Omental fat pad (tissue), 4 donors: Measurements from ENCODE around the gene TTC7B. TPM values are rescaled to one million over a fixed set of nuclear protein-coding genes. Genes with fewer than 3 reads are reported as not detected.
"Not testable (repeated sequence)": the region's sequence is repeated elsewhere in the genome, so short reads cannot be mapped to it uniquely, and the experiment has no call there.

Experiments
- ATAC-seq: fragments of 150-250 bp; one replicate; pipeline ENCODE4 v1.9.1; 2016; ENCODE audit warnings: mild to moderate bottlenecking, moderate library complexity; ENCODE audit not compliant: low FRiP score
- DNase-seq: peaks from one replicate; pipeline ENCODE4 v3.0.0-alpha.2; 2019; ENCODE audit warnings: low spot score
- total RNA-seq, 4 donors: library from RNA; depleted of rRNA; stranded (reverse); fragments of >200 nt; gene quantifications; one replicate each; pipeline ENCODE4 v1.1.0, GENCODE V29; 2016
- TF ChIP-seq, protein P1 (sequence below), 3 donors: fragments of 450-650 bp; IDR thresholded peaks; one replicate each; pipeline ENCODE4 v1.5.1; 2016 to 2017; ENCODE audit warnings: antibody characterized with exemption in 3 of 3, mild to moderate bottlenecking in 3 of 3, moderate library complexity in 2 of 3

The TTC7B gene
- total RNA-seq, 4 donors from 2014 or later: 31.9 to 56.3 (median 38.4) TPM

DNA sequence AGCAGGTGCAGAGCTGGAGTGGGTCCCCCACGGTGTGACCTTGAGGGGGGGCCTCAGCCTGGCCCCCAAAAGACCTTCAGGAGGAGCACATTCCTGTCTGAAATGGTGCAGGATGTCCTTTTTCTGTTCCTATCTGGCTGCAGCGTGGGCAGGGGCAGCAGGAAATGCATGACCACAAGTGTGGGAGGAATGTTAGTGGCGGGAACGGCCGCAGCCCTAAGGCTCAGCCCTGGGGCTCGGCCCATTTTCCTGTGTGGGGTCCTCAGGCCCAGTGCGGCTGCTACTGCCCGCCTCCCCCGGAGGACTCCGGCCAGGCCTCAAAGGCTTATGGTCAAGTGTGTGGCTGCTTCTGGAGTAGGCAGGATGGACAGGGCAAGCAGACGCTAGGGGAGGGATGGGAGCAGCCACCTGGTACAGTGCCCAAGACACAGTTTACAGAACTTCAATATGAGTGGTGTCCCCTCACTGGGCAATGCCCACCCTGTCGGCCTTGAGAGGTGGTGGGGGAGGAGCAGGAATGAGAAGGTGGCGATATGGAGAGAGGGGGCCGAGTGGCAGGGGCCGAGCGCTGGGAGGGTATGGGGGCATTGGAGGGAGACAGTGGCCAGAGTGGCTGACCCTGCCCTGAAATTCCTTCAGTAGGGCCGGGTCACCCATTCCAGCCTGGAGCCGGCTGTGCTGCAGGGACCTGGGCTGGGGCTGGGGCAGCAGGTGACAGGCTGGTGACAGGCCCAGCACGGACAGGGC is 282.0 kb downstream of the TTC7B start:
- ATAC-seq: no peak
- TF ChIP-seq, protein P1, sequence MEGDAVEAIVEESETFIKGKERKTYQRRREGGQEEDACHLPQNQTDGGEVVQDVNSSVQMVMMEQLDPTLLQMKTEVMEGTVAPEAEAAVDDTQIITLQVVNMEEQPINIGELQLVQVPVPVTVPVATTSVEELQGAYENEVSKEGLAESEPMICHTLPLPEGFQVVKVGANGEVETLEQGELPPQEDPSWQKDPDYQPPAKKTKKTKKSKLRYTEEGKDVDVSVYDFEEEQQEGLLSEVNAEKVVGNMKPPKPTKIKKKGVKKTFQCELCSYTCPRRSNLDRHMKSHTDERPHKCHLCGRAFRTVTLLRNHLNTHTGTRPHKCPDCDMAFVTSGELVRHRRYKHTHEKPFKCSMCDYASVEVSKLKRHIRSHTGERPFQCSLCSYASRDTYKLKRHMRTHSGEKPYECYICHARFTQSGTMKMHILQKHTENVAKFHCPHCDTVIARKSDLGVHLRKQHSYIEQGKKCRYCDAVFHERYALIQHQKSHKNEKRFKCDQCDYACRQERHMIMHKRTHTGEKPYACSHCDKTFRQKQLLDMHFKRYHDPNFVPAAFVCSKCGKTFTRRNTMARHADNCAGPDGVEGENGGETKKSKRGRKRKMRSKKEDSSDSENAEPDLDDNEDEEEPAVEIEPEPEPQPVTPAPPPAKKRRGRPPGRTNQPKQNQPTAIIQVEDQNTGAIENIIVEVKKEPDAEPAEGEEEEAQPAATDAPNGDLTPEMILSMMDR (IDR thresholded peaks at IDR 0.05): no peak

DNA sequence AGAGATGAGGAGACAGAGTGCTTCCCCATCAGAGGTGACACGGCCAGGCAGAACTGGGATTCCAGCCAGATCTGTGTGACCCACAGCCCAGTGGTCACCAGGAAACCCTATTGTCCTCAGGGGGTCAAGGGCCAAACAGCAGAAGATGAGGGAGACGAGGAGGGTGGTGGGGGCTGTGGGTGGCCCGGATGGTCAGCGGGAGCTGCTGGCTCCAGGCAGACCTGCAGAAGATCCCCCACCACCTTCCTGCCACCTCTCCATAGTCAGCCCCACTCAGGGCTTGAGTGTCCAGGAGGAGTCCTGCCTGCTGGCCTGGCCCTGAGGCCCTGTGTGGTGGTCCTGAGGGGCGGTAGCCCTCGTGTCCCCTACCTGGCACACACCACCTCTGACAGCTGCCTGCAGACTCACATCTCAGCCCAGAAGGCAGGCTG is 282.6 kb downstream of the TTC7B start:
- DNase-seq (no peak), ATAC-seq (no peak)
- TF ChIP-seq, protein P1 (IDR thresholded peaks at IDR 0.05): no peak

More for the DNA sequence above, 282.0 kb downstream of the TTC7B start:
- no peak for DNase-seq

DNA sequence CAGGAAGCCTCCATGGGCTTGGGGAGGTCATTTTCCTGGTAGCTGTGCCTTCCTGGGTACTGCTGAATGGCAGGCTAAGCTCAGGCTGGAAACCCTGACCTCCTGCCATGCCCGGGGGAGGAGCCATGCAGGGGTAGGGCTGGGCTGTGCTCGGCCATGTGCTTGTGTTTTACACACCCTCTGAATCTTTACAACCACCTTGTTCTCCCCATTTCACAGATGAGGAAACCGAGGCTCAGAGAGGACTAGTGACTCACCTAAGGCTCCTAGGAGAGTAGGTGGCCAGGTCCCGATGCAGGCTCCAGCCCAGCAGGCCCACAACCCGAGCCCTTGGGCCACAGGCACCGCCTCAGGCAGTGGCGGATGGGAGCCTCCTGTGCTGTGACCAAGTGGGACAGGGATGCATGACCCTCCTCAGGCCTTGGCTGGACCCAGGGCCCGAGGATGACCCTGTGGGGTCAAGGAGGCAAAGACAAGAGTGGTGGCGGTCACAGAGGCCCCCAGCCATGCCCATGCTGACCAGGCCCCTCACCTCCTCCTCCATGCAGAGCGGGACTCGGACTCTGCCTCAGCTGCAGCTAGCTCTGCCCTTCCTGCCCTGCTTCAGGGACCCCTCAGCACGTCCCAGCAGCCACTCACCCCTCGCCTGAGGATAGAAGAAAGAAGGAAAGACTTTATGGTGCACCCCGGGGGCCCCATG is 283.3 kb downstream of the TTC7B start:
- TF ChIP-seq, protein P1 (IDR thresholded peaks at IDR 0.05): no peak
- DNase-seq (no peak), ATAC-seq (no peak)

DNA sequence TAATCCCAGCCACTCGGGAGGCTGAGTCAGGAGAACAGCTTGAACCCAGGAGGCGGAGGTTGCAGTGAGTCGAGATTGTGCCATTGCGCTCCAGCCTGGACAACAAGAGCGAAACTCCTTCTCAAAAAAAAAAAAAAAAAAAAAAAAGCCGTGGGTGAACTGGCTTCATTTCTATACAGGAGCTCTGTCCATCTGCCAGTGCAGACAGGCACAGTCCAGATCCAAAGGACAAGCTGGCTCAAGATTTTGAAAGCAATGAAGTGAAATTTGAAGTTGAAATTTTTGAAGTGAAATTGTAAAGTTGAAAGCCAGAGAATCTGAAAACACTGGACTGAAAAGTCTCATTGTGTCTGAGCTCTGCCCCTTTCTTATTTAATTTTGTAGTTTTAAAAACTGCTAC is 284.7 kb downstream of the TTC7B start:
- no peak for ATAC-seq
- DNase-seq: no peak
- TF ChIP-seq, protein P1 (IDR thresholded peaks at IDR 0.05): no peak

DNA sequence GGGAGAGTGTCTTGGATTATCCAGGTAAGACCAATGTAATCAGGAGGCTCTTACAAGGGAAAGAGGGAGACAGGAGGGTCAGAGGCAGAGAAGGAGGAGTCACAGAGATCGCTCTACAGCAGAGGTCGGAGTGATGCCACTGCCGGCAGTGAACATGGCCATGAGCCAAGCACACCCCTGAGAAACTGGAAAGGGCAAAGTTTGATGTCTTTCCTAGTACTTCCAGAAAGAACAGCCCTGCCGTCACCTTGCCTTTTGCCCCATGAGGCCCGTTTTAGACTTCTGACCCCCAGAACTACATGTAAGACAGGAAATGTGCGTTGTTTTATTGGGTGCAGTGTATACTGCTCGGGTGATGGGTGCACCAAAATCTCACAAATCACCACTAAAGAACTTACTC is 285.7 kb downstream of the TTC7B start:
- ATAC-seq: no peak
- TF ChIP-seq, protein P1 (IDR thresholded peaks at IDR 0.05): no peak

DNA sequence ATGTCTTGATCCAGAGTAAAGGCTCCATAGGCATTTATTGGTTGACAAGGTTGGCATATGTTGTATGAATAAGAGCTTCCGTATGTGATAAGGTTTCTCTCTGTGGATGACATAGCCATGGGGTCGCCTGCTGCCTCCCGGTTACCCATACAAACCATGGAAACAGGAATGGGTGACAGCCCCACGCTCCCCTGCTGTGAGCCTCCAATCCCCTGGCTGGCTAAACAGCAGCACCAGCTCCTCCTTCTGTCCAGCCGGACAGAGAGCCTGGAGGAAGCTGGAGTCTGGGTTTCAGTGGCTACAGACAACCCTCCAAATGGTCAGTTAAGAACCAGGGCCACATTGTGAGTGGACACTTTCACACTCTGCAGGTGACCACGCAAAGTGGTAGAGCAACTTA is 288.3 kb downstream of the TTC7B start:
- TF ChIP-seq, protein P1 (IDR thresholded peaks at IDR 0.05): no peak
- DNase-seq: no peak
- no peak for ATAC-seq

More for the DNA sequence above, 285.7 kb downstream of the TTC7B start:
- no peak for DNase-seq

DNA sequence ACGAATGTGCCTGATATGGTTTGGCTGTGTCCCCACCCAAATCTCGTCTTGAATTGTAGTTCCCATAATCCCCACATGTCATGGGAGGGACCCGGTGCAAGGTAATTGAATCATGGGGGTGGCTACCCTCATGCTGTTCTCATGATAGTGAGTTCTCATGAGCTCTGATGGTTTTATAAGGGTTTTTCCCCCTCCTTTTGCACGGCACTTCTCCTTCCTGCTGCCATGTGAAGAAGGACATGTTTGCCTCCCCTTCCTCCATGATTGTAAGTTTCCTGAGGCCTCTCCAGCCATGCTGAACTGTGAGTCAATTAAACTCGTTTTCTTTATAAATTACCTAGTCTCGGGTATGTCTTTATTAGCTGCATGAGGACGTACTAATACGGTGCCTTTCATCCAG is 289.7 kb downstream of the TTC7B start:
- not testable (repeated sequence) for DNase-seq, ATAC-seq

DNA sequence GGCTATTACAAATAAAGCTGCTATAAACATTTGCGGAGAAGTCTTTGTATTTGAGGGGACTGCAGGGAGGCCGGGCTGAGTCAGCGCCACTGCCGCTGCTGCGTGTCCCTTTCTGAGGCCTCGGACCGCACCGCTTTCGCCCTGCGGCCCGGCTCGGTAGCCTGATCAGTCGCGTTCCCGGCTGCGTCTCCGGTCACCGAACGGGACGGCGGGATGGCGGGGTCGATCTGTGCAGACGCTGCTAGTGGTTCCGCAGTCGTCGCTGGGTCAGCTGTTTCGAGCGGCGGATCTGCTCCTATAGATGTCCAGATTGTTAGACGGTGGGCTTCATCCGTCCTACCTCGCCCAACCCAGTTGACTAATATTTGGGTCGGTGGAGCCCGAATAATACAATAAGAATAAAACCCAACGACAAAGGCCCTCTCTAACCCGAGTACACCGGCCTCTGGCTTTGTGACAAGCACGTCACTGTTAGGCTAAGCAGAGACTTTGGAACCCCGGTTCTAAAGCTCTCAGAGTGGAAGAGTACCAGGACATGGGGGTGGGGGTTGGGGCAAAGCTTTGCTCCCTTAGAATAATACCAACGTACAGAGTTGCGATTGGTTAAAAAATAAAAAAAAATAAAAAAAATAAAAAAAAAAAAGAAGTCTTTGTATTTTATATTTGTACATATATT is 290.7 kb downstream of the TTC7B start:
- ATAC-seq, DNase-seq: not testable (repeated sequence)
